ENCODE results near the gene AVL9. TPM values are rescaled to one million over a fixed set of nuclear protein-coding genes. Genes with fewer than 3 reads are reported as not detected.

The AVL9 gene
- total RNA-seq, 1 donor from 2014 or later = 39.8 TPM

- Mint-ChIP-seq H3K27ac (peak overlapping the region; percentile 89), H3K4me1 (no peaks in the 10 kb centered on the region), H3K4me3 (no peak overlapping the region), H3K9me3 (peaks cover 2% of the 10 kb centered on the region), H3K27me3 (ENCODE audit: insufficient read depth, low read depth) (peaks cover 4% of the 10 kb centered on the region), H3K36me3 (no peaks in the 10 kb centered on the region)
- H2AFZ ChIP-seq (replicated peaks) = no peak overlapping the region
- H3K79me2 ChIP-seq (ENCODE audit: low read depth) = no peaks in the 10 kb centered on the region
- no peak overlapping the region for H3K4me3 ChIP-seq
- H3K27me3 ChIP-seq = no peaks in the 10 kb centered on the region
- H3K36me3 ChIP-seq = no peaks in the 10 kb centered on the region
- no peaks in the 10 kb centered on the region for H3K4me1 ChIP-seq
- no peak overlapping the region for H3K4me2 ChIP-seq
- no peaks in the 10 kb centered on the region for H3K9me3 ChIP-seq (ENCODE audit: low read depth)
- no peak overlapping the region for H3K27ac ChIP-seq
- TF ChIP-seq EZH2phosphoT487 (IDR thresholded peaks at IDR 0.05) = no peak
- TF ChIP-seq EZH2 (IDR thresholded peaks at IDR 0.05) = no peak
- no peak for TF ChIP-seq CTCF (IDR thresholded peaks at IDR 0.05)
- no peak overlapping the region for H3K9ac ChIP-seq
- DNase-seq (ENCODE audit: low spot score) = no peak
- H3F3A ChIP-seq (ENCODE audit: low read depth) = no peaks in the 10 kb centered on the region
- no peaks in the 10 kb centered on the region for H4K20me1 ChIP-seq (ENCODE audit: low read depth)
These were observed 23.3 kb upstream of the AVL9 start for GRCh38 chr7:32472015-32472414.

GRCh38 chr7:32474008-32474407, 21.3 kb upstream of the AVL9 start:
- Mint-ChIP-seq H3K36me3 (no peaks in the 10 kb centered on the region), H3K4me3 (no peak overlapping the region), H3K4me1 (no peaks in the 10 kb centered on the region), H3K27ac (no peak overlapping the region), H3K27me3 (ENCODE audit: insufficient read depth, low read depth) (peaks cover 4% of the 10 kb centered on the region), H3K9me3 (peaks cover 2% of the 10 kb centered on the region)
- H3K4me3 ChIP-seq = no peak overlapping the region
- H3K9me3 ChIP-seq (ENCODE audit: low read depth) = no peaks in the 10 kb centered on the region
- no peak overlapping the region for H3K9ac ChIP-seq
- H2AFZ ChIP-seq (replicated peaks) = no peak overlapping the region
- no peaks in the 10 kb centered on the region for H3K27me3 ChIP-seq
- no peak for DNase-seq (ENCODE audit: low spot score)
- TF ChIP-seq CTCF (IDR thresholded peaks at IDR 0.05) = no peak
- TF ChIP-seq EZH2 (IDR thresholded peaks at IDR 0.05) = no peak
- no peak for TF ChIP-seq EZH2phosphoT487 (IDR thresholded peaks at IDR 0.05)
- no peak overlapping the region for H3K4me2 ChIP-seq
- no peaks in the 10 kb centered on the region for H3K36me3 ChIP-seq
- no peaks in the 10 kb centered on the region for H3F3A ChIP-seq (ENCODE audit: low read depth)
- no peaks in the 10 kb centered on the region for H3K79me2 ChIP-seq (ENCODE audit: low read depth)
- H4K20me1 ChIP-seq (ENCODE audit: low read depth) = no peaks in the 10 kb centered on the region
- H3K27ac ChIP-seq = no peak overlapping the region
- H3K4me1 ChIP-seq = no peaks in the 10 kb centered on the region

- Mint-ChIP-seq H3K36me3 (no peaks in the 10 kb centered on the region), H3K27ac (no peak overlapping the region), H3K4me3 (no peak overlapping the region), H3K4me1 (no peaks in the 10 kb centered on the region), H3K9me3 (no peaks in the 10 kb centered on the region), H3K27me3 (ENCODE audit: insufficient read depth, low read depth) (peaks cover under 1% of the 10 kb centered on the region)
- H3K9me3 ChIP-seq (ENCODE audit: low read depth) = no peaks in the 10 kb centered on the region
- H3K4me1 ChIP-seq = no peaks in the 10 kb centered on the region
- no peak overlapping the region for H3K9ac ChIP-seq
- H4K20me1 ChIP-seq (ENCODE audit: low read depth) = no peaks in the 10 kb centered on the region
- H3K79me2 ChIP-seq (ENCODE audit: low read depth) = no peaks in the 10 kb centered on the region
- TF ChIP-seq EZH2phosphoT487 (IDR thresholded peaks at IDR 0.05) = no peak
- TF ChIP-seq CTCF (IDR thresholded peaks at IDR 0.05) = no peak
- no peak for TF ChIP-seq EZH2 (IDR thresholded peaks at IDR 0.05)
- H3F3A ChIP-seq (ENCODE audit: low read depth) = no peaks in the 10 kb centered on the region
- no peak overlapping the region for H3K27ac ChIP-seq
- no peaks in the 10 kb centered on the region for H3K27me3 ChIP-seq
- no peak overlapping the region for H3K4me2 ChIP-seq
- DNase-seq (ENCODE audit: low spot score) = no peak
- no peaks in the 10 kb centered on the region for H3K36me3 ChIP-seq
- no peak overlapping the region for H2AFZ ChIP-seq (replicated peaks)
- H3K4me3 ChIP-seq = no peak overlapping the region
These were observed 18.3 kb upstream of the AVL9 start for GRCh38 chr7:32476816-32477648.

Data from neural progenitor cell (in vitro differentiated cells).